OCI-LY7 (cell line): ENCODE data around the gene G0S2. TPM values are rescaled to one million over a fixed set of nuclear protein-coding genes. Genes with fewer than 3 reads are reported as not detected.

Source experiments
- BruUV-seq: library from RNA; stranded (reverse); fragments of 400-500 nt; replicated peaks from 2 replicates; lab custom pipeline; 2021; lab: Mats Ljungman, UMichigan
- CTCF ChIA-PET: fragments of 300-600 bp; sonication (Branson Sonifier 250); formaldehyde crosslinking; loops from one replicate; lab custom pipeline; 2022; ENCODE audit warnings: antibody characterized with exemption; ENCODE audit not compliant: unreplicated experiment; lab: Charles Lee
- POLR2A ChIA-PET: fragments of 300-600 bp; sonication (Branson Sonifier 250); formaldehyde crosslinking; loops from one replicate; lab custom pipeline; 2022; ENCODE audit warnings: antibody characterized with exemption; lab: Charles Lee
- DNase-seq: peaks from one replicate; pipeline ENCODE4 v3.0.0-alpha.2; 2015; ENCODE audit warnings: low spot score
- H2AFZ ChIP-seq: fragments of 200-600 bp; sonication (generic), shearing (Covaris generic); 2 replicates; pipeline ENCODE4 v1.6.1; 2014; ENCODE audit warnings: mild to moderate bottlenecking, antibody characterized with exemption, low read length, moderate library complexity
- H3K27ac ChIP-seq: fragments of 200-600 bp; sonication (generic); 2 replicates; pipeline ENCODE4 v1.5.1; 2014; ENCODE audit warnings: mixed run types, low read depth, mild to moderate bottlenecking, moderate library complexity, low read length, inconsistent platforms; ENCODE audit not compliant: poor library complexity, severe bottlenecking
- H3K36me3 ChIP-seq: fragments of 200-600 bp; sonication (generic); 2 replicates; pipeline ENCODE4 v1.6.1; 2014; ENCODE audit warnings: mild to moderate bottlenecking, antibody characterized with exemption, low read length, moderate library complexity, mixed read lengths; ENCODE audit not compliant: insufficient read depth
- H3K4me1 ChIP-seq: fragments of 200-600 bp; sonication (generic); 2 replicates; pipeline ENCODE4 v1.5.1; 2014; ENCODE audit warnings: mild to moderate bottlenecking, low read length; ENCODE audit not compliant: insufficient read depth, poor library complexity, severe bottlenecking
- H3K4me2 ChIP-seq: fragments of 200-600 bp; sonication (generic); 2 replicates; pipeline ENCODE4 v1.6.1; 2014; ENCODE audit warnings: mild to moderate bottlenecking, low read length
- H3K4me3 ChIP-seq: fragments of 200-600 bp; sonication (generic); 2 replicates; pipeline ENCODE4 v1.5.1; 2014; ENCODE audit warnings: mild to moderate bottlenecking, low read depth, low read length; ENCODE audit not compliant: poor library complexity, severe bottlenecking
- H3K79me2 ChIP-seq: fragments of 200-600 bp; sonication (generic); 2 replicates; pipeline ENCODE4 v1.6.1; 2016; ENCODE audit warnings: low read depth, mild to moderate bottlenecking, low read length, moderate library complexity, mixed read lengths; ENCODE audit not compliant: insufficient read depth
- H3K9me2 ChIP-seq: fragments of 200-600 bp; sonication (generic); 2 replicates; pipeline ENCODE4 v1.6.1; 2016; ENCODE audit warnings: mild to moderate bottlenecking, low read length, mixed read lengths; ENCODE audit not compliant: insufficient read depth
- H3K9me3 ChIP-seq: fragments of 200-600 bp; sonication (generic); 2 replicates; pipeline ENCODE4 v1.6.1; 2014; ENCODE audit warnings: mild to moderate bottlenecking, mixed run types, low read length, mixed read lengths
- H4K20me1 ChIP-seq: fragments of 200-600 bp; sonication (generic); 2 replicates; pipeline ENCODE4 v1.6.1; 2014; ENCODE audit warnings: mild to moderate bottlenecking, antibody characterized with exemption, low read length, moderate library complexity, mixed read lengths; ENCODE audit not compliant: insufficient read depth
- CTCF ChIP-seq: fragments of 200-600 bp; sonication (generic); conservative IDR thresholded peaks from 2 replicates; pipeline ENCODE4 v1.5.1; 2014; ENCODE audit warnings: mild to moderate bottlenecking, antibody characterized with exemption, low read length, moderate library complexity, mixed read lengths
- EZH2phosphoT487 ChIP-seq: fragments of 200-600 bp; sonication (generic); IDR thresholded peaks from 2 replicates; pipeline ENCODE4 v1.6.1; 2018; ENCODE audit warnings: low read depth, borderline replicate concordance, mild to moderate bottlenecking, mixed run types, antibody characterized with exemption, low read length, moderate library complexity, mixed read lengths
- intact Hi-C: fragments of 100-400 bp; cut with micrococcal nuclease; formaldehyde crosslinking; loops from one replicate; pipeline ENCODE4 v1.10.0; 2022; ENCODE audit not compliant: unreplicated experiment
- total RNA-seq, 2 experiments: library from RNA; depleted of rRNA in 1 of 2; stranded (reverse); fragments of >200 nt in 1 of 2; shearing (Covaris generic) in 1 of 2; gene quantifications; 2 replicates each; pipeline ENCODE4 v1.2.3, GENCODE V29; 2014 to 2022

The G0S2 gene
- total RNA-seq, 2 experiments from 2014 or later, result not detected

- no peak overlapping the region for H3K4me3 ChIP-seq
- no peaks in the 10 kb centered on the region for H4K20me1 ChIP-seq
- H3K27ac ChIP-seq, result no peak overlapping the region
- no peaks in the 10 kb centered on the region for H3K79me2 ChIP-seq
- intact Hi-C loops, result no loop called here
- CTCF ChIA-PET, result no interaction called here
- POLR2A ChIA-PET, result interaction anchor here (0.5 kb wide), 1 partner anchor 9 kb away, joined by 3 read pairs; no protein-coding TSS in a partner anchor
- H3K4me2 ChIP-seq, result no peak overlapping the region
- TF ChIP-seq CTCF (no peak), EZH2phosphoT487 (no peak)
- H3K9me2 ChIP-seq, result no peaks in the 10 kb centered on the region
- no TSS peak for BruUV-seq
- no peaks in the 10 kb centered on the region for H3K9me3 ChIP-seq
- H3K36me3 ChIP-seq, result no peaks in the 10 kb centered on the region
- H3K4me1 ChIP-seq, result no peaks in the 10 kb centered on the region
- no peak overlapping the region for H2AFZ ChIP-seq
- DNase-seq, result no peak
These were observed 24.0 kb upstream of the G0S2 start for GRCh38 chr1:209651138-209651587.

GRCh38 chr1:209652121-209652735 lies 23.0 kb upstream of the G0S2 start, which contains the start of gene LAMB3:
Gene LAMB3, minus strand, starts transcription at chr1:209652425. Its CDS starts 1,481 bp downstream, at chr1:209650944.
- ChIA-PET CTCF (no interaction called here), POLR2A (no interaction called here)
- no peaks in the 10 kb centered on the region for H3K4me1 ChIP-seq
- no peaks in the 10 kb centered on the region for H3K9me2 ChIP-seq
- no peak for DNase-seq
- intact Hi-C loops, result no loop called here
- TF ChIP-seq CTCF, result no peak
- TF ChIP-seq EZH2phosphoT487, result no peak
- H3K9me3 ChIP-seq, result no peaks in the 10 kb centered on the region
- H3K27ac ChIP-seq, result no peak within 1 kb of the TSS
- no peaks in the 10 kb centered on the region for H3K36me3 ChIP-seq
- no TSS peak for BruUV-seq
- H2AFZ ChIP-seq, result no peak within 1 kb of the TSS
- H3K4me2 ChIP-seq, result no peak within 1 kb of the TSS
- no peaks in the 10 kb centered on the region for H3K79me2 ChIP-seq
- H3K4me3 ChIP-seq, result no peak within 1 kb of the TSS
- no peaks in the 10 kb centered on the region for H4K20me1 ChIP-seq

GRCh38 chr1:209652873-209653401 lies 22.3 kb upstream of the G0S2 start:
- no peak for DNase-seq
- intact Hi-C loops, result no loop called here
- Histone ChIP-seq H4K20me1 (no peaks in the 10 kb centered on the region), H3K9me2 (no peaks in the 10 kb centered on the region), H3K27ac (no peak overlapping the region), H3K4me3 (no peak overlapping the region), H3K79me2 (no peaks in the 10 kb centered on the region), H3K4me1 (no peaks in the 10 kb centered on the region), H3K36me3 (no peaks in the 10 kb centered on the region), H3K4me2 (no peak overlapping the region), H2AFZ (no peak overlapping the region), H3K9me3 (no peaks in the 10 kb centered on the region)
- TF ChIP-seq CTCF, result no peak
- no peak for TF ChIP-seq EZH2phosphoT487
- ChIA-PET CTCF (no interaction called here), POLR2A (interaction anchor here (0.8 kb wide), 1 partner anchor 189 kb away, joined by 6 read pairs; no protein-coding TSS in a partner anchor)
- no TSS peak for BruUV-seq
